Colonic mucosa (tissue), 4 donors: Measurements from ENCODE around the gene FARS2. TPM values are rescaled to one million over a fixed set of nuclear protein-coding genes. Genes with fewer than 3 reads are reported as not detected.

ENCODE experiments used
- DNase-seq: peaks from one replicate; pipeline ENCODE4 v3.0.0-alpha.2; 2020
- H3K27ac ChIP-seq: fragments of 200-600 bp; one replicate; pipeline ENCODE4 v1.8.0; 2021
- H3K27me3 ChIP-seq: fragments of 200-600 bp; one replicate; pipeline ENCODE4 v1.8.0; 2021
- H3K36me3 ChIP-seq: fragments of 200-600 bp; one replicate; pipeline ENCODE4 v1.8.0; 2021
- H3K4me1 ChIP-seq: fragments of 200-600 bp; one replicate; pipeline ENCODE4 v1.8.0; 2021; ENCODE audit warnings: mild to moderate bottlenecking
- H3K4me3 ChIP-seq: fragments of 200-600 bp; one replicate; pipeline ENCODE4 v1.8.0; 2021
- H3K9ac ChIP-seq, 2 donors: one replicate each; pipeline ENCODE4 v1.7.0; 2013; ENCODE audit warnings: control low read depth in 2 of 2, low read depth in 2 of 2, low read length in 2 of 2
- H3K9me3 ChIP-seq: fragments of 200-600 bp; one replicate; pipeline ENCODE4 v1.8.0; 2021
- intact Hi-C: fragments of 100-400 bp; cut with DNase I; formaldehyde crosslinking; loops from one replicate; pipeline ENCODE4 v1.14.1; 2022
- total RNA-seq, 2 donors: library from RNA; stranded (reverse); fragmentation: NEBNext Ultra II Directional in 1 of 2; extraction: Animal tissue kit (Norgen Biotek cat#: 25700) in 1 of 2; gene quantifications; one replicate each; pipeline ENCODE4 v1.2.1, GENCODE V29; 2021
- TF ChIP-seq, protein P1 (sequence below): fragments of 200-600 bp; IDR thresholded peaks from one replicate; pipeline ENCODE4 v1.8.0; 2022; ENCODE audit warnings: antibody characterized with exemption, mild to moderate bottlenecking
- donor health status: healthy.
- donor health status: DM: no; HTN: no; CAD: no.
- donor health status: DM: no; HTN: no; CAD: no.

The FARS2 gene
- total RNA-seq, 2 donors from 2014 or later = 14.7 to 23.0 TPM

DNA sequence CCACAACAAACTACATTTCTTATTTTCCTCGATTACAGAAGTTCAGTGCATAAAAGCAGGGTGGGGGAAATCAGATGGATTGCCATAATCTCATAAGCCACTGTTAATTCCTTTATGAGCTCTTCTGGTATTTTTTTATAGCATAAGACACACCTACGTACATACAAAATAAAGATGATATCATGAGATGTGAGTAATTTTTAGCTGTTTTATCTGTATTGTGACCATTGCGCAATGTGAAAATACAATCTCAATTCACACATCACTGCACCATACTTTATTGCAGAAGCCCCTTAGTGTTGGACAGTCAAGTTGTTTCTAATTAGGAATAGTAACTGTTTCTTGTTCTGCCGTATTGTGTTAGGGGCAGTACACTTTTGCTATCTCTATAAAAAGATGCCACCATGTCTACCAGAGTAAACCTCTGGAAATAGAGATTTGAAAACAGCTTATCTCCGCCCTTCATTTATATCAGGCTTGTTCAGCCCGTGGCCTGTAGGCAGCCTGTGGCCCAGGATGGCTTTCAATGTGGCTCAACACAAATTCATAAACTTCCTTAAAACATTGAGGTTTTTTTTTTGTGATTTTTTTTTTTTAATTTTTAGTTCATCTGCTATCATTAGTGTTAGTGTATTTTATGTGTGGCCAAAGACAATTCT is 90.4 kb downstream of the FARS2 start:
- no peaks in the 10 kb centered on the region for H3K27me3 ChIP-seq
- TF ChIP-seq, protein P1, sequence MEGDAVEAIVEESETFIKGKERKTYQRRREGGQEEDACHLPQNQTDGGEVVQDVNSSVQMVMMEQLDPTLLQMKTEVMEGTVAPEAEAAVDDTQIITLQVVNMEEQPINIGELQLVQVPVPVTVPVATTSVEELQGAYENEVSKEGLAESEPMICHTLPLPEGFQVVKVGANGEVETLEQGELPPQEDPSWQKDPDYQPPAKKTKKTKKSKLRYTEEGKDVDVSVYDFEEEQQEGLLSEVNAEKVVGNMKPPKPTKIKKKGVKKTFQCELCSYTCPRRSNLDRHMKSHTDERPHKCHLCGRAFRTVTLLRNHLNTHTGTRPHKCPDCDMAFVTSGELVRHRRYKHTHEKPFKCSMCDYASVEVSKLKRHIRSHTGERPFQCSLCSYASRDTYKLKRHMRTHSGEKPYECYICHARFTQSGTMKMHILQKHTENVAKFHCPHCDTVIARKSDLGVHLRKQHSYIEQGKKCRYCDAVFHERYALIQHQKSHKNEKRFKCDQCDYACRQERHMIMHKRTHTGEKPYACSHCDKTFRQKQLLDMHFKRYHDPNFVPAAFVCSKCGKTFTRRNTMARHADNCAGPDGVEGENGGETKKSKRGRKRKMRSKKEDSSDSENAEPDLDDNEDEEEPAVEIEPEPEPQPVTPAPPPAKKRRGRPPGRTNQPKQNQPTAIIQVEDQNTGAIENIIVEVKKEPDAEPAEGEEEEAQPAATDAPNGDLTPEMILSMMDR = no peak
- no peaks in the 10 kb centered on the region for H3K9me3 ChIP-seq
- no peak overlapping the region for H3K9ac ChIP-seq
- intact Hi-C loops = no loop called here
- H3K36me3 ChIP-seq = no peaks in the 10 kb centered on the region
- no peaks in the 10 kb centered on the region for H3K4me1 ChIP-seq
- no peak overlapping the region for H3K4me3 ChIP-seq
- no peak for DNase-seq
- no peak overlapping the region for H3K27ac ChIP-seq

DNA sequence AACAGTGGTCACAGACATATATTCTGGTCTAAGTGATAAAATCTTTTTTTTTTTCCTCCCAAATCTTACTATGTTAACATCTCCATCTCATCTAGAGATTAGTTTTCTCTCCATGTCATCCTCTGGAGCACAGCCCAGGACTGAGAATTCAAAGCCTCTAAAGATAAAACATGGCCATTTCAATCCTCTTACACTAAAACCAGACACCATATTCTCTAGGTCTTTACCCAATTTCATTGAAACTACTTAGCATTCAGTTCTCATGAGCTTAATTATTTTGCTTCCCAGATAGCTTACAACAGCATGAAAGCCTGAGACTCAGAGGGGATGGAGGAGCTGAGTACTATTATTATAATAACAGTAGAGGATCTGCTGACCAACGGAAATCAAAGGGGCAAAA is 92.7 kb downstream of the FARS2 start:
- DNase-seq = no peak
- Histone ChIP-seq H3K9me3 (no peaks in the 10 kb centered on the region), H3K36me3 (no peaks in the 10 kb centered on the region), H3K4me3 (no peak overlapping the region), H3K27ac (no peak overlapping the region), H3K4me1 (no peaks in the 10 kb centered on the region), H3K9ac (no peak overlapping the region), H3K27me3 (no peaks in the 10 kb centered on the region)
- TF ChIP-seq, protein P1 = no peak
- intact Hi-C loops = no loop called here

DNA sequence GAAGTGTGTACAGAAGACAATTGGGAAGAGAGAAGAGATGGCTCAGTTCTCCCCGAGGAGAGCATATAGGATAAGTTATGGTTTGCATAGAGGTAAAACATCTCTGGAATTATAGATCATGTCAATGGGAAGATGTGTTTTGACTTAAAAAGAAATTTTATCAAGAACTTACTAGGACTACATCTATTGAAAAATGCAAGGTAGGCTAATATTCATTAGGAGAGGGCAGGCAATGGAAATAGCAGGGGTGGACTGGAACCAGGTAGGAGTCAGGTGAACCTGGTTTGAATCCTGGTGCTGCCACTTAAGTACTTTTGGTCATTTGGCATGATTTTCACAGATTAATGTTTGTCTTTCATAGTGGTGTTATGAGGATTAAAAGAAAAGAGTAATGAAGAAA is 96.2 kb downstream of the FARS2 start:
- intact Hi-C loops = no loop called here
- no peak for DNase-seq
- H3K27me3 ChIP-seq = no peaks in the 10 kb centered on the region
- H3K4me1 ChIP-seq = no peaks in the 10 kb centered on the region
- H3K36me3 ChIP-seq = no peaks in the 10 kb centered on the region
- no peak overlapping the region for H3K4me3 ChIP-seq
- no peak overlapping the region for H3K27ac ChIP-seq
- TF ChIP-seq, protein P1 = no peak
- H3K9me3 ChIP-seq = no peaks in the 10 kb centered on the region
- no peak overlapping the region for H3K9ac ChIP-seq

DNA sequence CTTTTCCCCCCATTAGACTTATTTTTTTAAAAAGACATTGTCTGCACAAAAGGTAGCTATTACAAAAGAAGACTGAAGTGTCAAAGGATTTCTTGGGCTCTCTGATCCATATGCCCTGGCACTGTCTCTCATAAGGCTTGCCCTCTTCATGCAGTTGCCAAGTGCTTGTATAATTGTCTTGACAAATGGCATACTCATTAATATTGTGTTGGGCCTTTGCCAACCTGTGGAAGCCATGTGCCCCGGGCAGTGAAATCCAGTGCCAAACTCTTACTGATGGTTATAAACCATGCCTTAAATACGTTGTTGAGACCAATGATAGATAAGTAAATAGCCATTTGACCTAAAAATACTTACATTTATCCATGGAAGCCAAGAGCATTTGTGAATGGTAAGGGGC is 98.1 kb downstream of the FARS2 start:
- Histone ChIP-seq H3K9me3 (no peaks in the 10 kb centered on the region), H3K27me3 (no peaks in the 10 kb centered on the region), H3K36me3 (no peaks in the 10 kb centered on the region), H3K4me3 (no peak overlapping the region), H3K27ac (no peak overlapping the region), H3K9ac (no peak overlapping the region), H3K4me1 (no peaks in the 10 kb centered on the region)
- TF ChIP-seq, protein P1 = no peak
- intact Hi-C loops = no loop called here
- no peak for DNase-seq

DNA sequence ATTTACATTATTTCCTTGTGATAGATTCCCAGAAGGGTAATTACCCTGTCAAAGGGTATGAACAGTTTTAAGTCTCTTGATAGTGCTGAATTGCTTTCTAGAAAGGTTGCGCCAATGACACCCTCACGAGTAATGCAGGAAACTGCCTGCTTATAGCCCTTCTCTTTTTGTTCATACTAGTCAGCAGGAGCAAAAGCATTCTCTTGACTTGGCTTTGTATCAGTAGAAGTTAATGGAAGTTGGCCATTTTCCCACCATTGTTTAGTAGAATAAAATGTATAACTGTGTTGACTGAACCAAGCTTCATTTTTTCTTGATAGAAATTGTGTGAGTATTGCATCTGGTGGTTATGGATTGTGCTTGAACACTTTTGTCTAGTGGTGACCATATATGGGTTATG is 100.1 kb downstream of the FARS2 start:
- Histone ChIP-seq H3K4me1 (no peaks in the 10 kb centered on the region), H3K4me3 (no peak overlapping the region), H3K36me3 (no peaks in the 10 kb centered on the region), H3K27me3 (no peaks in the 10 kb centered on the region), H3K9ac (no peak overlapping the region), H3K9me3 (no peaks in the 10 kb centered on the region), H3K27ac (no peak overlapping the region)
- TF ChIP-seq, protein P1 = no peak
- intact Hi-C loops = no loop called here
- DNase-seq = no peak
